IPS-18c (cell line): Measurements from ENCODE around the gene ATG4D.
"Not testable (repeated sequence)": the region's sequence is repeated elsewhere in the genome, so short reads cannot be mapped to it uniquely, and the experiment has no call there.

Source experiments
- H3K4me3 ChIP-seq: 2 replicates; pipeline ENCODE4 v1.7.0; 2013; ENCODE audit warnings: low read depth, mild to moderate bottlenecking, low read length, moderate library complexity; ENCODE audit not compliant: insufficient read depth
- H3K9me3 ChIP-seq: one replicate; pipeline ENCODE4 v1.6.1; 2013; ENCODE audit warnings: mild to moderate bottlenecking, low read length, moderate library complexity; ENCODE audit not compliant: control insufficient read depth, insufficient read depth

Gene ATG4D

GRCh38 chr19:10544242-10544752, 593 bp downstream of the ATG4D start:
- peaks cover 3% of the 10 kb centered on the region for H3K9me3 ChIP-seq
- peak overlapping the region; percentile 93 for H3K4me3 ChIP-seq

- H3K4me3 ChIP-seq = peak overlapping the region; percentile 93
- peaks cover 3% of the 10 kb centered on the region for H3K9me3 ChIP-seq
Observed at GRCh38 chr19:10544753-10545251, 1.1 kb downstream of the ATG4D start.

- Histone ChIP-seq H3K4me3 (no peak overlapping the region), H3K9me3 (peaks cover 5% of the 10 kb centered on the region)
Observed at GRCh38 chr19:10546817-10547216, 3.1 kb downstream of the ATG4D start.

GRCh38 chr19:10548746-10549276, 5.1 kb downstream of the ATG4D start:
- Histone ChIP-seq H3K9me3 (peaks cover 5% of the 10 kb centered on the region), H3K4me3 (no peak overlapping the region)

- Histone ChIP-seq H3K4me3 (no peak overlapping the region), H3K9me3 (peaks cover 3% of the 10 kb centered on the region)
Observed at GRCh38 chr19:10549733-10550132, 6.0 kb downstream of the ATG4D start.

GRCh38 chr19:10550336-10550735, 6.6 kb downstream of the ATG4D start:
- peaks cover 3% of the 10 kb centered on the region for H3K9me3 ChIP-seq
- no peak overlapping the region for H3K4me3 ChIP-seq

GRCh38 chr19:10551006-10551405, 7.3 kb downstream of the ATG4D start:
- not testable (repeated sequence) for H3K9me3 ChIP-seq, H3K4me3 ChIP-seq

GRCh38 chr19:10551698-10552301, 8.1 kb downstream of the ATG4D start:
- H3K9me3 ChIP-seq = peaks cover 3% of the 10 kb centered on the region
- no peak overlapping the region for H3K4me3 ChIP-seq

GRCh38 chr19:10552510-10553053, 8.9 kb downstream of the ATG4D start:
- no peak overlapping the region for H3K4me3 ChIP-seq
- peaks cover 3% of the 10 kb centered on the region for H3K9me3 ChIP-seq

GRCh38 chr19:10553087-10553667, 9.5 kb downstream of the ATG4D start:
- Histone ChIP-seq H3K9me3 (peaks cover 3% of the 10 kb centered on the region), H3K4me3 (no peak overlapping the region)

- no peak overlapping the region for H3K4me3 ChIP-seq
- peaks cover 3% of the 10 kb centered on the region for H3K9me3 ChIP-seq
Observed at GRCh38 chr19:10553943-10554381, 10.3 kb downstream of the ATG4D start.

GRCh38 chr19:10554760-10555609, 11.3 kb downstream of the ATG4D start:
- peaks cover 3% of the 10 kb centered on the region for H3K9me3 ChIP-seq
- no peak overlapping the region for H3K4me3 ChIP-seq

- Histone ChIP-seq H3K4me3 (no peak overlapping the region), H3K9me3 (no peaks in the 10 kb centered on the region)
Observed at GRCh38 chr19:10555610-10555973, 11.9 kb downstream of the ATG4D start.

- Histone ChIP-seq H3K4me3 (no peak overlapping the region), H3K9me3 (no peaks in the 10 kb centered on the region)
Observed at GRCh38 chr19:10557603-10558197, 14.0 kb downstream of the ATG4D start.

GRCh38 chr19:10560154-10560553, 16.4 kb downstream of the ATG4D start:
- no peaks in the 10 kb centered on the region for H3K9me3 ChIP-seq
- H3K4me3 ChIP-seq = no peak overlapping the region

GRCh38 chr19:10562609-10563008, 18.9 kb downstream of the ATG4D start:
- Histone ChIP-seq H3K4me3 (no peak overlapping the region), H3K9me3 (no peaks in the 10 kb centered on the region)

GRCh38 chr19:10565028-10565566, 21.4 kb downstream of the ATG4D start:
- Histone ChIP-seq H3K4me3 (peak overlapping the region; percentile 89), H3K9me3 (no peaks in the 10 kb centered on the region)
